GM21717 (cell line): ENCODE measurements around the gene CELA1.

Experiments used
- ATAC-seq: cut with Tn5 transposase; IDR thresholded peaks from one replicate; pipeline ENCODE4 v1.9.1; 2021; ENCODE audit warnings: mild to moderate bottlenecking, moderate library complexity; ENCODE audit not compliant: unreplicated experiment

CELA1 gene

DNA sequence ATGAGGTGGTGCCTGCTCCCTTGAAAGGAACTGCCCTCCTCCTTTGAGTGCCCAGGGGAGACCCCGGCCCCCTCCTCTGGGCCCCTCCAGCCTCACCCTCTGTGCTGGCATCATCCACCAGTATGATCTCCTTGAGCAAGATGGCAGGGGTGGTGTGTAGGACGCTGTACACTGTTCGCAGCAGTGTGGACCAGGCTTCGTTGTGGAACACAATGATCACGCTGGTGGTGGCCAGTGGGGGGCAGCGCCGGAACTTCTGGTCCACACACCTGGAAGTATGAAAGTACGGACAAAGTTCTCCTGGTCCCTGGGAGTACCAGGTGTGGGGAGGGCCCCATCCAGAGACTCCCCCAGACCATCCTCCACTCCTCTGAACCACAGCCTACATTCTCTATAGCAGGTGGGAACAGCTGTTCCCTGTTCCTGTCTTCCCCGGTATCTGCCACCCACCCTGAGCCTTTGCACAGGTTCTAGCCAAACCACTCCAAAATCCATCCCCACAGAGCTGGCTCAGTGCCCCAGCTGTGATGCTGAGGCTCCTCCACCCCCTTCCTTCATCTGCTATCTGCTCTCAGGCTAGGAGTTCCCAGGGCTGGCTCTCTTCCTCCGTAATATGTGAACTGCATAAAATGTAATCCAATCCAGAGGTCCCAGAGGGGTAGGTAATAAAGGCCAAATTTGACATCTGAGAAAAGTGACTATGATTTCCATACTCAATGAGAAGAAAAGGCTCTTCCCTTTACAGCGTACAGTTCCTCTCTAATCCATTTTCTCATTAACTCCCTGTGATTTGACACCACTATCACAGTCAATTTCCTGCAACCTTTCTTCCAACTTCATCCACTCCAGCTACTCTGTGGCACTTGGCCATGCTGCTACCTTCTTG is 30.9 kb upstream of the CELA1 start:
- ATAC-seq = no peak

DNA sequence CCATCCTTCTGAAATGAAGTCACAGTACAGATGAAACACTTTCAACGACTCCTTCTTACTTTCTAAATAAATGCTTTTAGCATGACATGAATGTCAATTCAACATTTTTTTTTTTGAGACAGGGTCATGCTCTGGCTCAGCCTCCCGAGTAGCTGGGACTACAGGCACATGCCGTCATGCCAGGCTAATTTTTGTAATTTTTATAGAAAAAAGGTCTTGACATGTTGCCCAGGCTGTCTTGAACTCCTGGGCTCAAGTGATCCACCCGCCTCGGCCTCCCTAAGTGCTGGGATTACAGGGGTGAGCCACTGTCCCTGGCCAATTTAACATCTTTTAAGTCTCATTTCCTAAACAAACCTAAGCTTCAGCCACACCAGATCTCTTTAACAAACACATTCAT is 28.4 kb upstream of the CELA1 start:
- no peak for ATAC-seq

DNA sequence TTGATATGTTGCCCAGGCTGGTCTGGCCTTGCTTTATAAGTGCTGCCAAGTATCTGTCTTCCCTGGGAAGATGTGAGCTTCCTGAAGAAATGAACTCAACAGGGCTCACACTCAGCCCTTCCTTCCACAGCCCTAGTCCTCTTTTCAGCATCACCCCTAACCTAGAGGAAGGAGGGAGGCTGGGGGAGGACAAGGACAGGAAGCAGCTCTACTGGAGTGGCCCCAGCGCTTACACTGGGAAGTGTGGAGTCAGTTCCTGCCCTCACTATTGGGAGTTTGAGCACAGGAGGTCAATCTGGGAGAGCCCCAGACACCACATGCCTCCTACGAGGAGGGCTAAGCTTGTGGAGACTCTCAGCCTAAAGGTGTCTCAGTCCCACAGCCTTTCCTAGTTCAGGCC is 27.9 kb upstream of the CELA1 start:
- ATAC-seq = no peak

DNA sequence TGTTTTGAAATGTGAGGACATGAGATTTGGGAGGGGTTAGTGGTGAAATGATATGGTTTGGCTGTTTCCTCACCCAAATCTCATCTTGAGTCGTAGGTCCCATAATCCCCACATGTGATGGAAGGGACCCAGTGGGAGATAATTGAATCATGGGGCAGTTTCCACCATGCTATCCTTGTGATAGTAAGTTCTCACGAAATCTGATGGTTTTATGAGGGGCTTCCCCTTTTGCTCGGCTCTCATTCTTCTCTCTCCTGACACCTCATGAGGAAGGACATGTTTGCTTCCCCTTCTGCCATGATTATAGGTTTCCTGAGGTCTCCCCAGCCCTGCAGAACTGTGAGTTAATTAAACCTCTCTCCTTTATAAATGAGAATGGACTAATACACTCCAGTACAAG is 26.7 kb upstream of the CELA1 start:
- no peak for ATAC-seq

DNA sequence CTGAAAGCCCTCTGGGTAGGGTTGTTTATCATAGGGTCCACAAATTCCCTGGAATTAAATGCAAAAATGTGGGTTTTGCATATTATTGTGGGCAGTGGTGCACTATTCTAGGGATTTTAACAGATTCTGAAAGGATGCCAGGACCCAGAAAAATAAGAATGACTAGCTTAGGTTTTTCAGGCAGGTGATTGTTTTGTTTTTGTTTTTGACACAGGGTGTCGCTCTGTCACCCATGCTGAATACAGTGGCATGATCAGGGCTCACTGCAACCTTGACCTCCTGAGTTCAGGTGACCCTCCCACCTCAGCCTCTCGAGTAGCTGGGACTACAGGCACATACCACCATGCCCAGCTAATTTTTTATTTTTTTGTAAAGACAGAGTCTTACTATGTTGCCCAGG is 25.5 kb upstream of the CELA1 start:
- no peak for ATAC-seq

DNA sequence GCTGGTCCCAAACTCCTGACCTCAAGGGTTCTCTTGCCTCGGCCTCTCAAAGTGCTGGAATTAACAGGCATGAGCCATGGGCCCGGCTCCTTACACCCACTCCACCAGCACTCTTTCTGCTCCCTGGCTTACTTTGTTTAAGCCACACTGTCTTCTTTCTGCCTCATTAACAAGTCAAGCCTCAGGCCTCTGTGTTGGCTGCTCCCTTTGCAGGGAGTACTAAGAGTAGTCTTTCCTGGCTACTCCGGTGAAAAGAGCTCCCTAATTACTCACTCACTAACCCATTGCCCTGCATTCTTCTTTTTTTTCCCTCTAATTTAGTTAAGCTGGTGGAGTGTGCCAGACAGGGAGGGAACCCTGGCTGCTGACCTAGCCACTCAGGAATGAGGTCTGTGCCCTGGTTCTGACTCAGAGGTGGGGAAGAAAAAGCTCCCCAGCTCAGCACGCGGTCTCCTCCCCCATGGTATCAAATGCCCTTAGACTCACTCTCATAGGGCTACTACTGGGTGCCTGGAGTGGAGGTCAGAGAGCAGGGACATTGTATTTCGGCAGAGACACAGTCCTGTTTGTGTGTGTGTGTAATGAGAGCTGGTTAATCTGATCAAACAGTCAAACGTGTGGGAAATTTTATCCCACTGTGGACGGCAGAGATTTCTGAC is 24.9 kb upstream of the CELA1 start:
- no peak for ATAC-seq

DNA sequence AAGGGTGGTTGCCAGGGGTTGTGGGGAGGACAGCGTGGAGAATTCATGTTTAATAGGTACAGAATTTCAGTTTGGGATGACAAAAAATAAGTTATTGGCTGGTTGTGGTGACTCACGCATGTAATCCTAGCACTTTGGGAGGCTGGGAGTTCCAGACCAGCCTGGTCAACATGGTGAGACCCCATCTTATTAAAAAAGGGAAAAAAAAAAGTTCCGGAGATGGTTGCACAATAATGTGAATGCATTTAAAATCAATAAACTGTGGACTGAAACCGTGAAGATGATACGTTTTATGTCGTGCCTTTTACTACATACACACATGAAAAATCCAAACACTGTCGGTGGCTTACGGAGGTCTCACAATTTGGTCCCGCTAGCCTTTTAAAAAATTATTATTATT is 24.2 kb upstream of the CELA1 start:
- no peak for ATAC-seq

DNA sequence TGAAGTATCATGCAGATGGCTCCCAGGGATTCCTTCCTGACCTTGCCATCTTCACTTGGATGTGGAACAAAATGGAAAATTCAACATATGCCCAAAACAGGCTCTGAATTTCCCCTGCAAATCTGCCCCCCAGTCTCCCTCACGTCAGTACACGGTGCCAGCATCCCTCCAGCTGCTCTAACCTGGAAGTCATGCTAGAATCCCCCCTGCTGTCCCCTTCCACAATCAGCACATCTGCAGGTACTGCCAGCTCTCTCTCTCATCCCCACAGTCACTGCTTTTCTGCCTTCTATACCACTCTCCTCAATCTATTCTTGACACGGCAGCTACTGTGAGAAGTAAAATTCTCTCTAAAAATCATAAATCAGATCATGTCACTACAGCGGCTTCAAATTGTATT is 23.1 kb upstream of the CELA1 start:
- ATAC-seq = no peak

DNA sequence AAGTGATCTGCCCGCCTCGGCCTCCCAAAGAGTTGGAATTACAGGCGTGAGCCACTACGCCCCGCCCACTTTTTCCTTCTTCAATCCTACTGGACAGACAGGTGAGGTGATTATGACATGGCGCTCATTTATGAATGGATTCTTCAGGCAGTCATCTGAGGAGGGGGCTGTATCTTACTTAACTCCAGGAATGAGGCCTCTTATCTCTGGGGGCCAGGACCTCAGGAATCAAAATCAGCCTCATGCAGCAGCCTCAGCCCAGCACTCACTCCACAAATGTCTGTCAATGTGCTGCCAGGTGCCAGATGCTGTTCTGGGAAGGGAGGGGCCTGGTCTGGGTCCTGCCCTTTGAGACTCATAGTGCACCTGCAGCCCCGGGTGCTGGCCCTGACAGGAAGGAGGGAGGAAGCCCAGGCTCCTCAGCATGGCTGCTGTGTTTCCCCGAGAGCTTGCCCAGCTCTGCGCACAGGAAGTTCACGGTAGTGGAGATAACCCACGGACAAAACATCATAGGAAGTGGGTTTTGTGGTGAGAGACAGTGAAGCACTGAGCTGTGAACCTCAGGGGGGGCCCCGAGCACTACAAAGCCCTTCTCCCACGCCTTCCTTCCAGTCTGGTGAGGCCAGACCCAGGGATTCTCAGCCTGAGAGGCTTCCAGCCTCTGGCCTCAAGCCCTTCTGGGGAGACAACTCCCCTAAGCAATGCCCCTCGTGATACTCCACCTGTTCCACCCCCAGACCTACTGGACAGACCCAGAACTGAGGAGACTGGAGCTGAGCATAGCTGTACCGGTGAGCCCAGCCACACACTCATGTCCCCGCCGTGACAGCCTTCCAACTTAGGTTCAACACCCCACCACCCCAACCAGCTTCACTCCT is 22.4 kb upstream of the CELA1 start:
- ATAC-seq = peak; percentile 93

DNA sequence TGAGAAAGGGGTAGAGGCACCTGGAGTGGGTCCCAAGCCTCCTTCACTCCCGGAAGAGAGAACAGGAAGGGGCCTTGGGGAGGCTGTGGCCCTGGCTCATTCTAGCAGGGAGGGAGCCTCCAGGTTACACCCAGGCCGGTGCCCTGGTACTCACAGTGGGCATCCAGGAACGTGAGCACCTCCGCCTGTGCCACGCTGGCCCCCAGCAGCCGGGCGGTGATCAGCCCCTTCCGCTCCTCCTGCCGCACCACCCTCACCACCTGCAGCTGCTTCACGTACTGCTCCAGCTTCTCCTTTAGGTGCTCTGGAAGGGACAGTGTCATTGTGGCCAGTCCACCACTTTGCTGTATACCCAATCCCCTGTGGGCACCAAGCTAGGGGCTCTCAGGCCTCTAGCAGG is 18.8 kb upstream of the CELA1 start:
- ATAC-seq = no peak

DNA sequence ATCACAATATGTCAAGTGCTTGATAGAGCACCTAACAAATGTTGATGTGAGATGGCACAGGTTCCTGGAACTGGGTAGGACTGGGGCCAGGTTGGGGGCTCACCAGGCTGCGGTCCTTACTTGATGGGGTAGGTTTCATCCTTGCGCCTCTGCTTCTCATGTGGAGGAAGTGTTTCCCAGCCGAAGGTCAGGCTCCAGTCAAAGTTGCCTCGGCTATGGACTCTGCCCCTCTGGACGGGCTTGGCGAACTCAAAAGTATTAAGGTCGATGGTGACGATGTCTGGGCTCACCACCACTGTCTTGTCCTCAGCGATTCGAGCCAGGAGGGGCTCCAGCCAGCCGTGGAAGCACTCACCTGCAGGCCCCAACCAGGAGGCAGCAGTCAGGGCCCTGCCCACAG is 17.5 kb upstream of the CELA1 start:
- ATAC-seq = no peak

DNA sequence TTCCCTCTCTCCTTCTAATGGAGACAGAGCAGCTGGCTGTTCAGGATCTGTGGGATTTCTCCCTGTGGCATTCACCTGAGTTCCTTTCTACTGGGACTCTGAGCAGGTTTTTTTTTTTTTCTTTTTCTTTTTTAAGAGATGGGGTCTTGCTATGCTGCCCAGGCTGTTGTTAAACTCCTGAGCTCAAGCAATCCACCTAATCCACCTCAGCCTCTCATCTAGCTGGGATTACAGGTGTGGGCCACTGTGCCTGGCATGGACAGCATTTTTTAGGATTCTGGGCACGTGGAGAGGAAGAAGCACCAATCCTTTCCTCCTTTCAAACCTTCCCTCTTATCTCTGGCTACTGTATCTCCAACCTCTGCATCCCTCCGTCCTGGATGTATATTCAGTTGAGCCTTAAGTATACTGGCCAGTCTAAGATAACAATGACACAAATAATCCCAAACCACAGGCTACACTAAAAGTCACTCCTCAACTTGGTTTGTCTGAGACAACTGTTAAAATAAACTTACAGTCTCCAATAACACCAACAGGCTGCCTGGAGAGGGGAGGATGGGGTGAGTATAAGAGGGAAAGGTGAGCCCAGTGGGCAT is 16.4 kb upstream of the CELA1 start:
- ATAC-seq = no peak

DNA sequence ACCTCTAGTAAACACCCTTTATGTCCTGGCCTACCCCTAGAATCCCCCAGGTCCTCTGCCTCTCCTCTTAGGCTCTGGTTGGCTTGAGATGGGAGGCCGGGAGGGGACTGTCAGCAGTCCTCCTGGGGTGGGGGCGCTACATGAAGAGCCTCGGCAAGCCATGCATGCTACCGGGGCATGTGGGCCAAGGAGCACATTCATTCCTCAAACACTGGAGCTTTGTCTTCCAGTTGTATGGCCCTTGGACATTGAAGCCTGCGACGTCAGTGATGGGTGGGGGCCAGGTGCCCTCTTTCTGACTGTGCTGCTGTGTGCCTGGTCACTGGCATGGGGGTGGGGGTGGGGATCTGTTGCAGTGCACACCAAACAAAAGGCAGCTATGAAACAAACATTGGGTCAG is 15.8 kb upstream of the CELA1 start:
- ATAC-seq = no peak

DNA sequence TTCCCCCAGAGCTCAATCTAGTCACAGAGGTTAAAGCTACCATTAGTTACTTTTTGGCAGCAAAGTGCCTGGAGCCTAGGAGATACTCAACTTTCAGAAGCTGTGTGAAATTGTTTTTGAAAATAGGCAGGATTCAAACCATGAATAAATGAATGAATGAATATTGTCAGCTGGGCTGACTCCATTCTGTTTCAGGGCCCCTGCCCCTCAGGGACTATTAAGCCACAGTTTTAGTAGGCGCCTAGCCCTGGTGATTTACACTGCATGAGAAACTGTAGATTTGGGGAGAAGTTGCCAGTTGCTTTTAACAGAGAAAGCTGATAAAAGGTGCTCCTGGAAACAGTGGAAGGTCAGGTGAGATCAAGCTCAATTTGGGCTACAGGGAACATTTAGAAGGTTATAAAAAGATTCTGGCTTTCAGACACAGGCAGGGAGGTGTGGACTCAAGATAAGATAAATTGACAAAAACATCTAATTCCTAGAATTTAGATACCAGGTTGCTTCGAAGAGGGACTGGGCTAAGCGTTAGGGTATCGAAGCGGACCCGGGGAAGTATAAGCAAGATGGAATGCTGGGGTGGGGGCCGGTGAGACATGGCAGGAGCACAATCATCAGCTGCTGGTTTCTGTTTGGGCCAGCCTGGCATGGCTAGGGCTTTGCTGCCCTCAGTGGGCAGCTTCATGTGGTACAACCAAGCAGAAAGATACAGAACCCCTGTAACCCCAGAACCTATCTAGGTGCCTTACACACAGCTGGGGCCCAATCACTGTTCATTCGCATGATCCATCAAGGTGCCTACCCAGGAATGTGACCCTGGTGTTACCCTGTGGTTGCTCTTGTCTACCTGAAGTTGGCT is 14.9 kb upstream of the CELA1 start:
- ATAC-seq = no peak

DNA sequence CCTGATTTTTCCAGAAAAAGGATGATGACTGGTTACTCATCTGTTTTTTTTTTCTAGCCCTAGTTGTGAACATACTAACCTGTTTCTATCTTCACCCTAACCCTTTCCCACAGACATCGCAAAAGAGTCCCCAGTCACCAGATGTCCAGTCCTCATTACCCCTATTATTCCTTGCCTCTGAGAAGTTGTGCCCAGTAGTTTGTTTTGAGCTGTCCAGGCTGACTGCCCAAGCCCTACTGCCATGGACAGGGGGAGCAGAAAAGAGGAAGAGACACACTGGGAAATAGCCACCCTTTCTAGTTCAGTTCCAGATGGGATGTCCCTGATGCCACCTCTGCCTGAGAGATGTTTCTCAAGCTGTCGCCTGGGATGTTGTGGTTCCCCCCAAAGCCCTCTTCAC is 13.8 kb upstream of the CELA1 start:
- no peak for ATAC-seq

DNA sequence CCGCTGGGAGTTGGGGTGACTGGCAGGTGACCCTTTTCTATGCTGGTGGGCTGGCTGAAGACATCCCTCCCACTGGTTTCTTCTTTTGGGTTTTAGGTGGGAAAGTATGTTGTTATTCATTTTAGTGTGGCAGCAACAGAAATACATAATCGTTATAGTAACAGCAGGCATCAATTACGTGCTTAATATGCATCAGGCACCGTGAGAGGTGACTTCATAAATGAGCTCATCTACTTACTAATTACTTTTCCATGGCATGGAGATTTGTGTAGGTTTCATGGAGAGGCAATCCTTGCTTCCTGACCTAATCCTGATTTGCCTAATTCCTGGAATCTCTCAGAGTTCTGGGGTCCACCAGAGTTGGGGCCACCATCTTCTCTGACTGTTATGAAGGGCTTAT is 13.4 kb upstream of the CELA1 start:
- no peak for ATAC-seq

DNA sequence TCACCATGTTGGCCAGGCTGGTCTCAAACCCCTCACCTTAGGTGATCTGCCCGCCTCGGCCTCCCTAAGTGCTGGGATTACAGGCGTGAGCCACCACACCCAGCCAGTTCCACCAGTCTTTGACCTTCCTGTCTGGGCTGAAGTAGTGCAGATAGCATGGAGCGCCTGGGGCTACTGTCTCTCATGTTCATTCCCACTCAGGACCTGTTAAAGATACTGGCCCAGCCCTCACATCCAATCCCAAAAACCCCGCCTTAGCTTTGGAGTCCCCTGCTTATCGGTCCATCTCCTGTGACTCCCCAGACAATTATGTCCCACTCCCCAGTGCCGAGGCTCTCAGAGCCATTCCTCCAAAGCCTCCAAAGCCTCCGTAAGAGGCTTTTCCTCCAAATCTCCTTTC is 12.0 kb upstream of the CELA1 start:
- no peak for ATAC-seq

DNA sequence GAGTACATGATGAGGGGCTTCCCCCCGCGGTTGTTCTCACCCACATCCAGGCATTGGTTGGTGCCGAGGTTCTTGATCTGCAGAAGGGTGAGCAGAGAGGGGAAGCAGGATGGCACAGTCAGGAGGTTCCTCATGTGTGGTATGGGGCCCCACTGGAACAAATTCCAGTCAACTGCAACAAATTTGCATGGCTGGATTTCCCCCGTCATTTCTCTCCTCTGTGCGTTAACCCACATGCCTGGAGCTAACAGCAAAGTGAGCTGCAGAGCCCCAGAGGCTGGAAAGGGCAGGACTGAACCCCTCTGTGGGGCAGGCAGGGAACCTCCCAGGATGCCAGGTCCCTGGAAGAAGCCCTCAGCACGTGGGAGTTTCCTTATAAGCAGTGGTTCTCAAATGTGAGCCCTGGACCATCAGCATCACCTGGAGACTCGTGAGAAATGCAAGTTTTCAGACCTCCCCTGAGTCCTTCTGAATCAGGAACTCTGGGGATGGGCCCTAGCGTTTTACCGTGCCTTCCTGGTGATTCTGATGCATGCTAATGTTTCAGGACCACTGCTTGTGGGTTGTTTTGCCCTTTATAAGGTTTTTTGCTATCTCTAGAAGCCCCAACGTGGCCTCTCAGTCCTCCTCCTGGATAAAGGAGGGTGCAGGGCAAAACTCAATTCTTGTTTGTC is 11.0 kb upstream of the CELA1 start:
- ATAC-seq = peak; percentile 73

DNA sequence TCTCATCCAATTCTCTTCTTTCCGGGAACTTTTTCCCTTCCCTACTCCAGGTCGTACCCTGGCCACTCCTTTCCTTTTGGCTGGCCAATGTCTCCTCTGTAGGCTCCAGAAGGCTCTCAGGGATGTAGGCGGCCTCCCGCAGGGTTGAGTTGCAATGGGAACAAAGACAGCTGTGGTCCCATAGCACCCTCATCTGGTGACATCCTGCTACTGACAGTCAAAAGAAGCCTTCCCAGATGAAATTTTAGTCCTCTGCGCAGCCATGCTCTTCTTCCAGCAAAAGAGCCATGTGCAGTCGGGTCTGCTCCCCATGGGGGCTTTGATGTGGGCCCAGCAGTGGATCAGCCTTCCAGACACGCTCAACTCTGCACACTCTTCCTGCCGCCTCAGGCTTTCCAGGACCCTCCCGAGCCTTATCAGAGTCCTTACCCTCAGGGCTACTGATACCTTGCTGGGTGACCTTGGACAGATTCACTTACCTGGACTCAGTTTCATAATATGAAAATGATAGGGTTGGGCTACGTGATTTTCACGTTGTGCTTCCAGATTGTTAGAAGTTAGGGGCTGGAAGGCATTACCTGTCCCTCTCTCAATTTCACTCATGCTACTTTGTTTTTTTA is 5.5 kb upstream of the CELA1 start:
- no peak for ATAC-seq
